NB4 (cell line): ENCODE data around the gene MINDY3.
"Not testable (repeated sequence)": the region's sequence is repeated elsewhere in the genome, so short reads cannot be mapped to it uniquely, and the experiment has no call there.

ENCODE experiments used
- DNase-seq: peaks from one replicate; pipeline ENCODE4 v3.0.0; 2010; ENCODE audit warnings: low read depth
- H3K4me3 ChIP-seq: one replicate; pipeline ENCODE4 v1.5.1; 2011; ENCODE audit warnings: mild to moderate bottlenecking, low read depth, low read length, moderate library complexity
- CTCF ChIP-seq: IDR thresholded peaks from one replicate; pipeline ENCODE4 v1.5.1; 2012; ENCODE audit warnings: low read depth, low read length
- MYC ChIP-seq: IDR thresholded peaks from 2 replicates; pipeline ENCODE4 v1.6.1; 2011; ENCODE audit warnings: low read depth, low read length
- POLR2A ChIP-seq: IDR thresholded peaks from 2 replicates; pipeline ENCODE4 v1.6.1; 2011; ENCODE audit warnings: mild to moderate bottlenecking; ENCODE audit not compliant: insufficient read length; ENCODE audit errors: extremely low read depth
- TF ChIP-seq, protein P1 (sequence below): IDR thresholded peaks from 2 replicates; pipeline ENCODE4 v1.6.1; 2011; ENCODE audit warnings: low read depth, low read length

Gene MINDY3

GRCh38 chr10:15856328-15857015 is 3.8 kb downstream of the MINDY3 start:
- no peak overlapping the region for H3K4me3 ChIP-seq
- DNase-seq, result no peak
- TF ChIP-seq POLR2A, result no peak
- TF ChIP-seq CTCF, result no peak
- no peak for TF ChIP-seq MYC
- TF ChIP-seq, protein P1, sequence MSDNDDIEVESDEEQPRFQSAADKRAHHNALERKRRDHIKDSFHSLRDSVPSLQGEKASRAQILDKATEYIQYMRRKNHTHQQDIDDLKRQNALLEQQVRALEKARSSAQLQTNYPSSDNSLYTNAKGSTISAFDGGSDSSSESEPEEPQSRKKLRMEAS, result no peak

GRCh38 chr10:15853800-15854199 is 6.5 kb downstream of the MINDY3 start:
- DNase-seq, result no peak
- TF ChIP-seq CTCF (no peak), POLR2A (no peak), MYC (no peak)
- TF ChIP-seq, protein P1, result no peak
- H3K4me3 ChIP-seq, result no peak overlapping the region

GRCh38 chr10:15852111-15852557 is 8.2 kb downstream of the MINDY3 start:
- no peak for TF ChIP-seq MYC
- TF ChIP-seq CTCF, result no peak
- TF ChIP-seq, protein P1, result no peak
- no peak for TF ChIP-seq POLR2A
- DNase-seq, result no peak
- H3K4me3 ChIP-seq, result no peak overlapping the region

DNA sequence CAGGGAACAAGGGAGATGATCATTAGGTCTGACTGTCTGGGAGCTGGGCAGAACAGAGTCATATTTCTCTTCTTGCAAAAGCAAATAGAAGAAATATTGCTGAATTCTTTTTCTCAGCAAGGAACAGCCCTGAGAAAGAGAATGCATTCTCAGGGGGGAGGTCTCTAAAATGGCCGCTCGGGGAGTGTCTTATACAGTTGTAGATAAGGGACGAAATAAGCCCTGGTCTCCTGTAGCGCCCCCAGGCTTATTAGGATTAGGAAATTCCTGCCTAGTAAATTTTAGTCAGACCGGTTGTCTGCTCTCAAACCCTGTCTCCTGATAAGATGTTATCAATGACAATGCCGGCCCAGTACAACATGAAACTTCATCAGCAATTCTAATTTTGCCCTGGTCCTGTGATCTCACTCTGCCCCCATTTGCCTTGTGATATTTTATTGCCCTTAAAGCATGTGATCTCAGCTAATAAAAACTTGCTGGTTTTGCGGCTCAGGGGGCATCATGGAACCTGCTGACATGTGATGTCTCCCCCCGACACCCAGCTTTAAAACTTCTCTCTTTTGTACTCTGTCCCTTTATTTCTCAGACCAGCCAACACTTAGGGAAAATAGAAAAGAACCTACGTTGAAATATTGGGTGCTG is 9.8 kb downstream of the MINDY3 start:
- not testable (repeated sequence) for DNase-seq, H3K4me3 ChIP-seq

DNA sequence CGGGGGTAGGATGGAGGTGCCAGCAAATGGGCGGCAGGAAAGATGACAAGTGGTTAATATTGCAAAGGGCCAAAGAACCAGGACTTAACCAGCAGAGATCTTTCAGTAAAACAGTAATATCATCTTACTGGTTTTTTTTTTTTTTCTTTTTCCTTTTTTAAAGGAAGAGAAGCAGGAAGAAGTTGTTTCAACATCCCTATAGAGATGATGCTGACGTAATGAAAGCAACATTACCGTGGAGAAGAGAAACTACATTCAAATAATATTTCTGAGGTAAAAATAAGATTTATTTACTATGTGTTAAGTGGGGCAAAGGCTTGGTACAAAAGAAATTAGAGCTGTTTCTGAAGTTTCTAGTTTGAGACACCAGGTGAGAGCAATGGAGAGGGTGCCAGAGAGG is 11.0 kb downstream of the MINDY3 start:
- TF ChIP-seq POLR2A, result no peak
- TF ChIP-seq, protein P1, result no peak
- TF ChIP-seq MYC, result no peak
- no peak for TF ChIP-seq CTCF
- H3K4me3 ChIP-seq, result no peak overlapping the region
- no peak for DNase-seq

- DNase-seq, result no peak
- no peak overlapping the region for H3K4me3 ChIP-seq
- TF ChIP-seq, protein P1, result no peak
- TF ChIP-seq CTCF, result no peak
These were observed 12.8 kb downstream of the MINDY3 start for GRCh38 chr10:15847481-15847880.
